Liver (tissue), 9 donors: ENCODE results near the gene ALX3. TPM values are rescaled to one million over a fixed set of nuclear protein-coding genes. Genes with fewer than 3 reads are reported as not detected.

Experiments used
- DNase-seq: peaks from one replicate; pipeline ENCODE4 v3.0.0-alpha.2; 2017; ENCODE audit warnings: low spot score
- H3K27ac ChIP-seq, 2 donors: one replicate each; pipeline ENCODE4 v1.7.0; 2013; ENCODE audit warnings: inconsistent platforms in 2 of 2, low read length in 2 of 2, control low read depth in 1 of 2, low read depth in 1 of 2, mild to moderate bottlenecking in 1 of 2
- H3K27me3 ChIP-seq, 4 donors: one replicate each; pipeline versions ENCODE4 v1.6.1 to v1.7.0; 2013; ENCODE audit warnings: low read length in 3 of 4, inconsistent platforms in 1 of 4, mild to moderate bottlenecking in 1 of 4, moderate library complexity in 1 of 4; ENCODE audit not compliant: control insufficient read depth in 4 of 4, insufficient read depth in 4 of 4
- H3K36me3 ChIP-seq, 4 donors: one replicate each; pipeline versions ENCODE4 v1.6.1 to v1.7.0; 2013; ENCODE audit warnings: low read length in 3 of 4, mild to moderate bottlenecking in 3 of 4, low read depth in 1 of 4, moderate library complexity in 1 of 4; ENCODE audit not compliant: control insufficient read depth in 4 of 4, insufficient read depth in 3 of 4
- H3K4me1 ChIP-seq, 4 donors: one replicate each; pipeline versions ENCODE4 v1.6.1 to v1.7.0; 2013; ENCODE audit warnings: low read length in 3 of 4, mild to moderate bottlenecking in 3 of 4, moderate library complexity in 1 of 4; ENCODE audit not compliant: control insufficient read depth in 4 of 4, insufficient read depth in 4 of 4
- H3K4me3 ChIP-seq, 3 donors: one replicate each; pipeline versions ENCODE4 v1.6.1 to v1.7.0; 2013; ENCODE audit warnings: low read length in 3 of 3, control low read depth in 1 of 3, low read depth in 1 of 3, mild to moderate bottlenecking in 1 of 3
- H3K9ac ChIP-seq, 2 donors: one replicate each; pipeline ENCODE4 v1.7.0; 2013; ENCODE audit warnings: low read length in 2 of 2, mild to moderate bottlenecking in 2 of 2, moderate library complexity in 2 of 2, control low read depth in 1 of 2, low read depth in 1 of 2
- H3K9me3 ChIP-seq, 4 donors: one replicate each; pipeline versions ENCODE4 v1.6.1 to v1.7.0; 2013; ENCODE audit warnings: low read length in 3 of 4; ENCODE audit not compliant: control insufficient read depth in 4 of 4
- EGR1 ChIP-seq, 2 donors: IDR thresholded peaks; 2 replicates each; pipeline ENCODE4 v1.6.1; 2016 to 2018; ENCODE audit warnings: antibody characterized with exemption in 2 of 2, low read depth in 2 of 2
- FOXA1 ChIP-seq: IDR thresholded peaks from 2 replicates; pipeline ENCODE4 v1.6.1; 2016; ENCODE audit warnings: antibody characterized with exemption
- HNF4A ChIP-seq, 2 donors: conservative IDR thresholded peaks; 2 replicates each; pipeline ENCODE4 v1.6.1; 2016; ENCODE audit warnings: antibody characterized with exemption in 2 of 2, mild to moderate bottlenecking in 2 of 2
- HNF4G ChIP-seq: IDR thresholded peaks from 2 replicates; pipeline ENCODE4 v1.6.1; 2016; ENCODE audit warnings: antibody characterized with exemption
- MAX ChIP-seq: IDR thresholded peaks from 2 replicates; pipeline ENCODE4 v1.6.1; 2016; ENCODE audit warnings: antibody characterized with exemption
- NR2F2 ChIP-seq: IDR thresholded peaks from 2 replicates; pipeline ENCODE4 v1.6.1; 2016; ENCODE audit warnings: antibody characterized with exemption
- RAD21 ChIP-seq, 2 donors: IDR thresholded peaks; 2 replicates each; pipeline ENCODE4 v1.6.1; 2016; ENCODE audit warnings: antibody characterized with exemption in 2 of 2, mild to moderate bottlenecking in 2 of 2
- REST ChIP-seq: IDR thresholded peaks from 2 replicates; pipeline ENCODE4 v1.6.1; 2016; ENCODE audit warnings: antibody characterized with exemption, mild to moderate bottlenecking
- RXRA ChIP-seq, 2 donors: IDR thresholded peaks; 2 replicates each; pipeline ENCODE4 v1.6.1; 2017 to 2018; ENCODE audit warnings: antibody characterized with exemption in 2 of 2, mild to moderate bottlenecking in 1 of 2
- YY1 ChIP-seq: IDR thresholded peaks from 2 replicates; pipeline ENCODE4 v1.6.1; 2016; ENCODE audit warnings: antibody characterized with exemption, mild to moderate bottlenecking
- WGBS: extraction: QIAGEN DNeasy Blood & Tissue Kit; methylation state at CpG from one replicate; pipeline ENCODE4 v1.1.7; 2013; 5-methylcytosine and 5-hydroxymethylcytosine counted together
- polyA plus RNA-seq, 2 donors: library from polyadenylated mRNA; stranded (reverse) in 1 of 2; unstranded in 1 of 2; fragments of 200-250 nt in 1 of 2; fragments of >200 nt in 1 of 2; fragmentation: Nextera tagmentation in 1 of 2; extraction: Ambion mirVana in 1 of 2; gene quantifications; one replicate each; pipeline versions ENCODE4 v1.2.1 to v1.2.3, GENCODE V29; 2013 to 2015
- total RNA-seq, 2 donors: library from RNA; depleted of rRNA; stranded (reverse); fragments of >200 nt; gene quantifications; one replicate each; pipeline ENCODE4 v1.2.3, GENCODE V29; 2014
- TF ChIP-seq, protein P1 (sequence below): fragments of 150-350 bp; IDR thresholded peaks from 2 replicates; pipeline ENCODE4 v1.5.1; 2017; ENCODE audit warnings: improper control_type of control experiment, low read depth, low read length; ENCODE audit not compliant: missing input control
- TF ChIP-seq, protein P2 (sequence below): IDR thresholded peaks from 2 replicates; pipeline ENCODE4 v1.6.1; 2016; ENCODE audit warnings: antibody characterized with exemption
- TF ChIP-seq, protein P3 (sequence below): IDR thresholded peaks from 2 replicates; pipeline ENCODE4 v1.6.1; 2016; ENCODE audit warnings: antibody characterized with exemption
- donor health status: healthy.
- donor health status: healthy.
- donor health status: healthy.
- donor health status: healthy.
- donor health status: healthy.

Gene ALX3
- total and polyA plus RNA-seq, 4 donors: not detected

- H3K36me3 ChIP-seq: no peaks in the 10 kb centered on the region
- peak; percentile 66 for DNase-seq
- TF ChIP-seq, protein P1, sequence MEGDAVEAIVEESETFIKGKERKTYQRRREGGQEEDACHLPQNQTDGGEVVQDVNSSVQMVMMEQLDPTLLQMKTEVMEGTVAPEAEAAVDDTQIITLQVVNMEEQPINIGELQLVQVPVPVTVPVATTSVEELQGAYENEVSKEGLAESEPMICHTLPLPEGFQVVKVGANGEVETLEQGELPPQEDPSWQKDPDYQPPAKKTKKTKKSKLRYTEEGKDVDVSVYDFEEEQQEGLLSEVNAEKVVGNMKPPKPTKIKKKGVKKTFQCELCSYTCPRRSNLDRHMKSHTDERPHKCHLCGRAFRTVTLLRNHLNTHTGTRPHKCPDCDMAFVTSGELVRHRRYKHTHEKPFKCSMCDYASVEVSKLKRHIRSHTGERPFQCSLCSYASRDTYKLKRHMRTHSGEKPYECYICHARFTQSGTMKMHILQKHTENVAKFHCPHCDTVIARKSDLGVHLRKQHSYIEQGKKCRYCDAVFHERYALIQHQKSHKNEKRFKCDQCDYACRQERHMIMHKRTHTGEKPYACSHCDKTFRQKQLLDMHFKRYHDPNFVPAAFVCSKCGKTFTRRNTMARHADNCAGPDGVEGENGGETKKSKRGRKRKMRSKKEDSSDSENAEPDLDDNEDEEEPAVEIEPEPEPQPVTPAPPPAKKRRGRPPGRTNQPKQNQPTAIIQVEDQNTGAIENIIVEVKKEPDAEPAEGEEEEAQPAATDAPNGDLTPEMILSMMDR: peak; percentile 92
- peak; percentile 93 to 95 for TF ChIP-seq RAD21 (IDR thresholded peaks at IDR 0.05)
- no peak for TF ChIP-seq YY1
- no peak overlapping the region for H3K27ac ChIP-seq
- H3K9me3 ChIP-seq: no peaks in the 10 kb centered on the region
- no peak overlapping the region for H3K4me3 ChIP-seq
- H3K4me1 ChIP-seq: no peaks in the 10 kb centered on the region
- no peak overlapping the region for H3K9ac ChIP-seq
- no peaks in the 10 kb centered on the region for H3K27me3 ChIP-seq
- 22% methylated on average over 8 of the region's 8 CpGs for WGBS
Observed at GRCh38 chr1:110106013-110106941, 35.8 kb upstream of the ALX3 start.

- TF ChIP-seq, protein P2, sequence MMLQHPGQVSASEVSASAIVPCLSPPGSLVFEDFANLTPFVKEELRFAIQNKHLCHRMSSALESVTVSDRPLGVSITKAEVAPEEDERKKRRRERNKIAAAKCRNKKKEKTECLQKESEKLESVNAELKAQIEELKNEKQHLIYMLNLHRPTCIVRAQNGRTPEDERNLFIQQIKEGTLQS: no peak
- TF ChIP-seq NR2F2: no peak
- no peak for TF ChIP-seq HNF4G
- TF ChIP-seq RAD21 (IDR thresholded peaks at IDR 0.05): no peak
- TF ChIP-seq EGR1 (IDR thresholded peaks at IDR 0.05; ENCODE audit: low read depth in 2 of 2): no peak
- TF ChIP-seq, protein P3, sequence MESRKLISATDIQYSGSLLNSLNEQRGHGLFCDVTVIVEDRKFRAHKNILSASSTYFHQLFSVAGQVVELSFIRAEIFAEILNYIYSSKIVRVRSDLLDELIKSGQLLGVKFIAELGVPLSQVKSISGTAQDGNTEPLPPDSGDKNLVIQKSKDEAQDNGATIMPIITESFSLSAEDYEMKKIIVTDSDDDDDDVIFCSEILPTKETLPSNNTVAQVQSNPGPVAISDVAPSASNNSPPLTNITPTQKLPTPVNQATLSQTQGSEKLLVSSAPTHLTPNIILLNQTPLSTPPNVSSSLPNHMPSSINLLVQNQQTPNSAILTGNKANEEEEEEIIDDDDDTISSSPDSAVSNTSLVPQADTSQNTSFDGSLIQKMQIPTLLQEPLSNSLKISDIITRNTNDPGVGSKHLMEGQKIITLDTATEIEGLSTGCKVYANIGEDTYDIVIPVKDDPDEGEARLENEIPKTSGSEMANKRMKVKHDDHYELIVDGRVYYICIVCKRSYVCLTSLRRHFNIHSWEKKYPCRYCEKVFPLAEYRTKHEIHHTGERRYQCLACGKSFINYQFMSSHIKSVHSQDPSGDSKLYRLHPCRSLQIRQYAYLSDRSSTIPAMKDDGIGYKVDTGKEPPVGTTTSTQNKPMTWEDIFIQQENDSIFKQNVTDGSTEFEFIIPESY: no peak
- TF ChIP-seq MAX: no peak
- no peak for TF ChIP-seq FOXA1
- TF ChIP-seq HNF4A (conservative IDR thresholded peaks at IDR 0.05): no peak
- no peak for TF ChIP-seq REST
- TF ChIP-seq YY1: no peak
- no peak for TF ChIP-seq RXRA (IDR thresholded peaks at IDR 0.05)
- TF ChIP-seq, protein P1: no peak
- Histone ChIP-seq H3K9me3 (no peaks in the 10 kb centered on the region), H3K4me3 (no peak overlapping the region), H3K27ac (no peak overlapping the region), H3K36me3 (no peaks in the 10 kb centered on the region), H3K9ac (no peak overlapping the region), H3K4me1 (no peaks in the 10 kb centered on the region), H3K27me3 (no peaks in the 10 kb centered on the region)
- 77% methylated on average over 7 of the region's 7 CpGs for WGBS
- no peak for DNase-seq
Observed at GRCh38 chr1:110102081-110102480, 31.6 kb upstream of the ALX3 start.
